ENCODE results near the gene CDK5RAP1. TPM values are rescaled to one million over a fixed set of nuclear protein-coding genes. Genes with fewer than 3 reads are reported as not detected.
"Not testable (repeated sequence)": the region's sequence is repeated elsewhere in the genome, so short reads cannot be mapped to it uniquely, and the experiment has no call there.

The CDK5RAP1 gene, protein sequence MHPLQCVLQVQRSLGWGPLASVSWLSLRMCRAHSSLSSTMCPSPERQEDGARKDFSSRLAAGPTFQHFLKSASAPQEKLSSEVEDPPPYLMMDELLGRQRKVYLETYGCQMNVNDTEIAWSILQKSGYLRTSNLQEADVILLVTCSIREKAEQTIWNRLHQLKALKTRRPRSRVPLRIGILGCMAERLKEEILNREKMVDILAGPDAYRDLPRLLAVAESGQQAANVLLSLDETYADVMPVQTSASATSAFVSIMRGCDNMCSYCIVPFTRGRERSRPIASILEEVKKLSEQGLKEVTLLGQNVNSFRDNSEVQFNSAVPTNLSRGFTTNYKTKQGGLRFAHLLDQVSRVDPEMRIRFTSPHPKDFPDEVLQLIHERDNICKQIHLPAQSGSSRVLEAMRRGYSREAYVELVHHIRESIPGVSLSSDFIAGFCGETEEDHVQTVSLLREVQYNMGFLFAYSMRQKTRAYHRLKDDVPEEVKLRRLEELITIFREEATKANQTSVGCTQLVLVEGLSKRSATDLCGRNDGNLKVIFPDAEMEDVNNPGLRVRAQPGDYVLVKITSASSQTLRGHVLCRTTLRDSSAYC
- total RNA-seq: 21.3 TPM
- long read RNA-seq, transcript CDK5RAP1-202 (14 exons, 2,122 nt): major isoform, 28 of 41 reads
- long read RNA-seq, partial matches to known transcripts: 1 of 41 reads
- long read RNA-seq, other reads (novel, unspliced or antisense): 10 of 41 reads

DNA sequence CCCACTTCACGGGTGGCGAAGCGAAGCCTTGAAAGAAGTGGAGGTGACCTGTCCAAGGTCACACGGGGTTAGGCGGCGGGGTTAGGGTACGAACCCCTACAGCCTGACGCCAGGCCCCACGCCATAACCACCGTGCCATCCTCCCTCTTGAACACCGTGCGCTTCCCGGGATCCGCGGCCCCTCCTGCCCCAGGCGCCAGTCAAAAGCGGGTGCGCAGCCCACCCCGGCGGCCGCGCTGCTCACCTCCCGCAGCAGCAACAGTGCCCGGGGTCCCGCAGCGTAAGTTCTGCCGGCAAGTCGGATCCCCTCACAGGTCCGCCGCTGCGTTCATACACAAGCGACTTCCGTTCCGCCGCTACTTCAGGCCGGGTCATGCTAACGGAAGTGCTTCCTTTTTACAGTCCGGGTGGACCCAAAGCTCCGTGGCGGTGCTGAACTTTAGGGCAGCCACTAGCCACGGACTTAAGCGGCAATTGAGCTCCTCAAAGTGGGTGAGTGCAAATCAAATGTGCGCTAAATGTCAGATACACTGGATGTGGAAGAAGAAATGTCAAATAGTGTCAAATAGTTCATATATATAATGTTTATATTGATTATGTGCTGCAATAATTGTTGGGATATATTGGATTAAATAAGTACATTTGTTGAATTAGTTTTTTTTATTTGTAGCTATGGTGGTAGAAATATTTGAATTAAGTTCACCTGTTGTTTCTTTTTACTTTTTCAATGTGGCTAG is at the start of gene CDK5RAP1:
TSS of gene CDK5RAP1 (minus strand) at position 336 of the 737 bp plus-strand sequence. CDS start 4,455 bp downstream, outside the sequence.
- DNase-seq (ENCODE audit: low spot score): peak; percentile 94
- intact Hi-C loops (cut with DNase I): no loop called here

- intact Hi-C loops (cut with DNase I): loop anchor here (10.0 kb wide), 1 partner anchor 684 kb away; no protein-coding TSS in a partner anchor
Observed at GRCh38 chr20:33450867-33451266, 49.5 kb upstream of the CDK5RAP1 start.

DNA sequence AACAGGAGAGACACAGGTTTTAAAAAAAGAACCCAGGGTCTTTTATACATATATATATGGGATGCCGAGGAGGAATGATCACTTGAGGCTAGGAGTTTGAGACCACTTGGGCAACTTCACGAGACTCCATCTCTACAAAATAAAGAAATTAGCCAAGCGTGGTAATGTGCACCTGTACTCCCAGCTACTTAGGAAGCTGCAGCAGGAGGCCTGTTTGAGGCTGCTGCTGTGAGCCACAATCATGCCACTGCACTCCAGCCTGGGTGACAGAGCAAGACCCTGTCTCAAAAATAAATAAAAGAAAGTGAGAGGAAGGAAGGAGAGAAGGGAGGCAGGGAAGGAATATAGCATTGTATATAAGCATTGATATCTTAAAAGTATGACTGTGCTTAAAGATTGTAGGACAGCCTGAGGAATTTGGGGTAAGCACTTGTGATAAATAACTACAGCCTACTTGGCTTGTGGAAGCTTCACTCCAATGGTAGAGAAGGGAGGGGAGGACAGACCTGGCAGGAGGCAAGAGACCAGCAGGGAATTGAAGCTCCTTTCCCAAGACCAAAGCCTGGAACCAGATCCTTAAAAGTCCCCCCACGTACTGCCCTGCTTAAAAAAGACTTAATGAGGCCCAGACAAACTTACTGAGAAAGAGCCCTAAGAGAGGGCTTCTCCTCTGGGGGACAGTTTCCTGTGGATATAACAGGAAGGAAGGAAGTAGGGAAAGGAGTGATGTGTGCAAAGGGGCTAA is 44.7 kb upstream of the CDK5RAP1 start:
- intact Hi-C loops (cut with DNase I): no loop called here
- DNase-seq (ENCODE audit: low spot score): no peak

More at GRCh38 chr20:33450867-33451266, 49.5 kb upstream of the CDK5RAP1 start:
- no peak for DNase-seq (ENCODE audit: low spot score)

DNA sequence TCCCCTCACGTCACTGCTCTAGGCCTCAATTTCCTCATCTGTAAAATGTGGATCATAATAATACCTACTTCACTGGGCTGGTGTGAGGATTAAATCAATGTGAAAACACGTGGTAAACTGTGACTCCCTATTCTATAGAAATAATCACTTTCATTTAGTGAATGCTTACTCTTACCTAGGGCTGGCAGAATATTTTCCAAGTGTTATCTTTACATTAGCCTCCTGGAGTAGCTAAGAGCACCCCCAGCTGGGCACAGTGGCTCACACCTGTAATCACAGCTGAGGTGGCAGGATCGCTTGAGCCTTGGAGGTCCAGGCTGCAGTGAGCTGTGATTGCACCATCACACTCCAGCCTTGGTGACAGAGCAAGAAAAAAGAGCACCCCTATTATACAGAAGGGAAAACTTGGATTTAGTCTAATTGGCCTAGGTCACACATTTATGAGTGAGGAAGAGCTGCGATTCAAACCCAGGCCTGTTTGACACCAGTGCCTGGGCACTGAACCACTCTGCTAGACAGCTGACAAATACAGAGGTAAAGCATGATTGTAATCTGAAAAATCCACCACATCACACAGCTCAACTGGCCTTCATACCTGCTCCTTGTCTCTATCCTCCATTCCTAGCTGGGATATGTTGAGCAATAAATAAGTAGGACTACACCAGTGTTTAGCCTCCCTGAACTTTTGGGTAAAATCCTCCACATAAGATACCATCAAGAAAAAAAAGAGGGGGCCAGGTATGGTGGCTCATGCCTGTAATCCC is 43.7 kb upstream of the CDK5RAP1 start:
- intact Hi-C loops (cut with DNase I): no loop called here
- no peak for DNase-seq (ENCODE audit: low spot score)

GRCh38 chr20:33443512-33444239 is 42.4 kb upstream of the CDK5RAP1 start, which contains the start of gene SNTA1:
TSS of gene SNTA1 (minus strand) at chr20:33443763. CDS start at chr20:33443620, 143 bp downstream.
- DNase-seq (ENCODE audit: low spot score): peak; percentile 97
- intact Hi-C loops (cut with DNase I): no loop called here

DNA sequence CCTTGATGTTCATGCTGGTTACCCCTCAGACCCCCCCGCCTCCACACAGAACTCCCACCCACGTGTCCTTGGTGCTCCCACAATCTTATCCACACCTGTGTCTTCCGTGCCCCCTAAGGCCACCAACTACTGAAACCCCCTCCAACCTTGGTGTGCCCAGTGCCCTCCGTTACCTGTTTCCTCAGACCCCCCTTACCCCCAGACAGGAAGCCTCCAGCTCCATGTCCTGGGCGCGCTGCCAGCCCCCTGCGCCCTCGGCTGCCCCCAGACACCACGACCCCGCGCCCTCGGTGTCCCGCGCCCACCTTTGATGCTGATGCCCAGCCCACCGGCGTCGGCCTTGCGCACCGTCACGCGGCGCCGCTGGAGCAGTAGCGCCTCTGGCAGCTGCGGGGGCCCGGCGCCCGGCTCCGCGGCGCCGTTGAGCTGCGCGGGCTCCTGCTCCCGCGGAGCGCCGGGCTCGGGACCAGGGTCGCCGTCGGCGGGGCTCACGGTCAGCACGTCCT is 41.7 kb upstream of the CDK5RAP1 start:
- DNase-seq (ENCODE audit: low spot score): no peak
- intact Hi-C loops (cut with DNase I): no loop called here

- no peak for DNase-seq (ENCODE audit: low spot score)
- intact Hi-C loops (cut with DNase I): no loop called here
Observed at GRCh38 chr20:33442136-33443005, 41.1 kb upstream of the CDK5RAP1 start.

- intact Hi-C loops (cut with DNase I): loop anchor here (2.0 kb wide), 1 partner anchor 19 kb away; no protein-coding TSS in a partner anchor
- no peak for DNase-seq (ENCODE audit: low spot score)
Observed at GRCh38 chr20:33441142-33441955, 40.0 kb upstream of the CDK5RAP1 start.

GRCh38 chr20:33440562-33440961 is 39.2 kb upstream of the CDK5RAP1 start:
- intact Hi-C loops (cut with DNase I): loop anchor here (2.0 kb wide), 1 partner anchor 18 kb away; no protein-coding TSS in a partner anchor
- DNase-seq (ENCODE audit: low spot score): not testable (repeated sequence)

DNA sequence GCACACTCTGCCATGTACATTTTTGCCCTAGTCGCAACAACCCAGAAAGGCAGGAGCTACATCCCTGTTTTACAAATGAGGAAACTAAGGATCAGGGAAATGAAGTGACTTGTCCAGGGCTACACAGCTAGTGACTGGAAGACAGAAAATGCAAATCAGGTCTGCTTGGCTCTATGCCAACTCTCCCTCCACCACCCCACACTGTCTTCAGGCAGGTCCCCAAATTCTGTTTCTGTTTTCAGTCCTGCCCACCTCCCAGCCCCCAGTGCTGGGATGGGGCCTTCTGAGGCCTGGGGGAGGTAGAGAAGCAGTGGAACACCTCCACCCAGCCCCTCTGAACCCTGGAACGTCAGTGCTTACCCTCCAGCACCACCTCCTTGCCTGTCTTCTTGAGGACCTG is 37.2 kb upstream of the CDK5RAP1 start:
- DNase-seq (ENCODE audit: low spot score): no peak
- intact Hi-C loops (cut with DNase I): no loop called here

DNA sequence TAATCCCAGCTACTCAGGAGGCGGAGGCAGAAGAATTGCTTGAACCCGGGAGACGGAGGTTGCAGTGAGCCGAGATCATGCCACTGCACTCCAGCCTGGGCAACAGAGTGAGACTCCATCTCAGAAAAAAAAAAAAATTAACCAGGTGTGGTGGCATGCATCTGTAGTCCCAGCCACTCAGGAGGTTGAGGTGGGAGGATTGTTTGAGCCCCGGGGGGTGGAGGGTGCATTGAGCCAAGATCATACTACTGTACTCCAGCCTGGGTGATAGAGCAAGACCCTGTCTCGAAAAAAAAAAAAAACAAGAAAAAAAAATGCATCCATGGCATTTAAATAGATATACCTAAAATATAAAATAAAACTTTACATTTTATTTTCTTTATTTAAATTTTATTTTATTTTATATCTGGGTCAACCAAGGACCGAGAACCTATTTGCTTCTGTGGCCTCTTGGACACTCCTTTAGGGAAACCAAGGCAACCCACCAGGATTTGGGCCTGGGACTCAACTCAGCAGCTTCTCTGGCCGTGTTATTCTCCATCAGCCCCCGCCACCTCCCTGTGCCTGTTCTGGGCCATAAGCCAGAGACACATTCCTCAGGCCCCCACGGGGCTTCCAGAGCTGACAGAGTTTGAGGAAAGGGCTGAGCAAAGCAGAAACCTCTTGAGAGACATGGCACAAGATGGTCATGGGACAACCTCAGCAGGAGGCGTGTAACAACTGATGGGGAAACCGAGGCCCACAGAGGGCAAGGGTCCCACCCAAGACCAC is 36.0 kb upstream of the CDK5RAP1 start:
- intact Hi-C loops (cut with DNase I): no loop called here
- peak; percentile 83 for DNase-seq (ENCODE audit: low spot score)

- no peak for DNase-seq (ENCODE audit: low spot score)
- intact Hi-C loops (cut with DNase I): no loop called here
Observed at GRCh38 chr20:33434434-33434833, 33.1 kb upstream of the CDK5RAP1 start.

GRCh38 chr20:33433465-33434234 is 32.3 kb upstream of the CDK5RAP1 start:
- intact Hi-C loops (cut with DNase I): loop anchor here (1.0 kb wide), 1 partner anchor 10 kb away; no protein-coding TSS in a partner anchor
- peak; percentile 85 for DNase-seq (ENCODE audit: low spot score)

GRCh38 chr20:33431797-33432381 is 30.6 kb upstream of the CDK5RAP1 start:
- intact Hi-C loops (cut with DNase I): no loop called here
- DNase-seq (ENCODE audit: low spot score): no peak
